Activated naive CD8-positive, alpha-beta T cell treated with anti-CD3 and anti-CD28 coated beads for 36 hours (primary cell): Measurements from ENCODE around the gene TMEM167A. TPM values are rescaled to one million over a fixed set of nuclear protein-coding genes. Genes with fewer than 3 reads are reported as not detected.
A peak's percentile ranks its signal among the peaks of the same experiment; 100 is the strongest.

Experiments used
- DNase-seq: peaks from one replicate; pipeline ENCODE4 v3.0.0; 2021
- H3K27ac Mint-ChIP-seq: one replicate; pipeline ENCODE4 v1.8.0; 2022; ENCODE audit warnings: mild to moderate bottlenecking, moderate library complexity, mixed read lengths
- H3K27me3 Mint-ChIP-seq: one replicate; pipeline ENCODE4 v1.8.0; 2022; ENCODE audit warnings: mild to moderate bottlenecking, mixed read lengths
- H3K36me3 Mint-ChIP-seq: one replicate; pipeline ENCODE4 v1.8.0; 2021; ENCODE audit warnings: mild to moderate bottlenecking, mixed read lengths
- H3K4me1 Mint-ChIP-seq: one replicate; pipeline ENCODE4 v1.8.0; 2021; ENCODE audit warnings: mixed read lengths
- H3K4me3 Mint-ChIP-seq: one replicate; pipeline ENCODE4 v1.8.0; 2022; ENCODE audit warnings: mild to moderate bottlenecking, moderate library complexity, mixed read lengths
- H3K9me3 Mint-ChIP-seq: one replicate; pipeline ENCODE4 v1.8.0; 2022; ENCODE audit warnings: mixed read lengths
- total RNA-seq, 2 experiments: library from RNA; stranded (reverse); gene quantifications; one replicate each; pipeline ENCODE4 v1.2.3, GENCODE V29; 2021

Gene TMEM167A
- total RNA-seq, 2 experiments from 2014 or later: 88.1 to 92.3 TPM

GRCh38 chr5:83066548-83067110 lies 10.6 kb downstream of the TMEM167A start:
- no peak for DNase-seq
- H3K36me3 Mint-ChIP-seq: peaks cover 16% of the 10 kb centered on the region
- H3K27ac Mint-ChIP-seq: no peak overlapping the region
- peaks cover 36% of the 10 kb centered on the region for H3K4me1 Mint-ChIP-seq
- H3K9me3 Mint-ChIP-seq: no peaks in the 10 kb centered on the region
- no peak overlapping the region for H3K4me3 Mint-ChIP-seq
- H3K27me3 Mint-ChIP-seq: no peaks in the 10 kb centered on the region

- Mint-ChIP-seq H3K27me3 (no peaks in the 10 kb centered on the region), H3K27ac (no peak overlapping the region), H3K4me3 (no peak overlapping the region), H3K36me3 (peaks cover 37% of the 10 kb centered on the region), H3K9me3 (no peaks in the 10 kb centered on the region), H3K4me1 (peaks cover 16% of the 10 kb centered on the region)
- no peak for DNase-seq
These were observed 17.9 kb downstream of the TMEM167A start for GRCh38 chr5:83059341-83059740.

GRCh38 chr5:83058726-83059125 lies 18.5 kb downstream of the TMEM167A start:
- H3K36me3 Mint-ChIP-seq: peaks cover 42% of the 10 kb centered on the region
- H3K4me3 Mint-ChIP-seq: no peak overlapping the region
- DNase-seq: no peak
- no peak overlapping the region for H3K27ac Mint-ChIP-seq
- H3K9me3 Mint-ChIP-seq: no peaks in the 10 kb centered on the region
- peaks cover 18% of the 10 kb centered on the region for H3K4me1 Mint-ChIP-seq
- no peaks in the 10 kb centered on the region for H3K27me3 Mint-ChIP-seq

DNA sequence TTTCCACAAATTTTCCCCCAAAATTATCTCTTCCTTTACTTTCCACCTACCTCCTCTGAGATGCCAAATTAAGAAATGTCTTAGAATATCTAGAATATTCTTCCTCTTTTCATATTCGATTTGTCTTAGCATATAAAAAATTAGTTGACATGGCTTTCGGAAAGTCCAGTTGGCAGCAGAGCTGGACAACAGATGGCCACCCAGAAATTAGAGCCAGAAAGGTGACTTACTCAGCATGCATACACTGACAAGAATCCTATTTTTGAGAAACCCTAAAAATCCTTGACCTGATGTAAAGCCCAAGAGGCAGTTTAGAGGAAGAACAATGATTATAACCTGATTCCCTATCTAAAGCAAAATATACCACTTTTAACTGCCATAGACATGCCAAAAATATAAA lies 22.0 kb downstream of the TMEM167A start:
- H3K36me3 Mint-ChIP-seq: peaks cover 45% of the 10 kb centered on the region
- H3K4me1 Mint-ChIP-seq: peaks cover 16% of the 10 kb centered on the region
- no peaks in the 10 kb centered on the region for H3K9me3 Mint-ChIP-seq
- H3K27me3 Mint-ChIP-seq: no peaks in the 10 kb centered on the region
- no peak overlapping the region for H3K27ac Mint-ChIP-seq
- no peak for DNase-seq
- H3K4me3 Mint-ChIP-seq: no peak overlapping the region

DNA sequence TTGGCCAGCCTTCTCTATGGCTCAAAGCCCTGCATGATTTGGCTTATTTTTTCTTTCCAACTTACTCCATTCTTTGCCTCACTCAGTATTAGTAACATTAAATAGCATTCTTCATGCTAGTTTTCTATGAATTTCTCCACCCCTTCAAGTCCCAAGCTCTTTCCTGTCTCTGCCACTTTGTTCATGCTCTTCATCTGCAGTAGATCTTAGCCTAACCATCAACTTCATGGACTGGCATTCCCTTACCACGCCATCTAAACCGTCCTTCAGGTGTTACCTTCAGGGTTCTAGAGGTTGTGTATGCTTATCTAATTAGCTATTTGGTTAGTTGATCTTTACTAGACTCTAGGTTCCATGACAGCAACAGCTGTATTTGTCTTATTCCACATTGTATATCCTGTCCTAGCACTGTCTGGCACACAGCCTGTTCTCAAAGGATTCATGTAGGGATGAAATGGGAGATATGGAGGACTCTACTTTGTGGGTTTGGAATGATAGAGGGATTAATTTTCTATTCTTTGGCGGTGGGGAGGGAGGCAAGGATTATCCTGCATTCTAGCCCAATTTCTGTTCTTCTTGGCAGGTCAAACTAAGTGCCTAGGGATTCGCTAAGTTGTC lies 26.4 kb downstream of the TMEM167A start:
- peaks cover 35% of the 10 kb centered on the region for H3K36me3 Mint-ChIP-seq
- H3K4me1 Mint-ChIP-seq: peaks cover 10% of the 10 kb centered on the region
- no peak overlapping the region for H3K27ac Mint-ChIP-seq
- H3K27me3 Mint-ChIP-seq: no peaks in the 10 kb centered on the region
- H3K9me3 Mint-ChIP-seq: no peaks in the 10 kb centered on the region
- no peak overlapping the region for H3K4me3 Mint-ChIP-seq
- no peak for DNase-seq

- Mint-ChIP-seq H3K9me3 (no peaks in the 10 kb centered on the region), H3K36me3 (peaks cover 25% of the 10 kb centered on the region), H3K27ac (no peak overlapping the region), H3K27me3 (no peaks in the 10 kb centered on the region), H3K4me3 (no peak overlapping the region), H3K4me1 (peaks cover 4% of the 10 kb centered on the region)
- no peak for DNase-seq
These were observed 27.8 kb downstream of the TMEM167A start for GRCh38 chr5:83049370-83049885.

DNA sequence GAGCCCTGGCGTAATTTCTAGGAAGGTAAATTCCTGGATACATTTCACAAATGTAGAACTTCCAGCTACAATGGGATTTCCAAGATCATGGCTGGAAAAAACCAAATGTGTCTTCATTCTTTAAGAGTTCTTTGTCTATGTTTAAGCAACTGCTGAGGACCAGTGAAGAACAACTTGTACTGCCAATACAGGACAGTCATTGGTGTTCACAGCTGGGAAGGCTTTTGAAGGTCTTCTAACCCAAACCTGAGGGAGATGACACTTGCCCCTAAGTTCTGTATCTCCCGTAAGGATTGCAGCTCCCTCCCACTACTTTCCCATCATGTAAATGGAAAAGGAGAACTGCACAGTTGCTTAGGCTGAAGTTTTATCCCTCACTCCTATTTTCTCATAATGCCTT lies 28.4 kb downstream of the TMEM167A start:
- Mint-ChIP-seq H3K36me3 (peaks cover 21% of the 10 kb centered on the region), H3K27me3 (no peaks in the 10 kb centered on the region), H3K27ac (no peak overlapping the region), H3K9me3 (no peaks in the 10 kb centered on the region), H3K4me1 (peaks cover 2% of the 10 kb centered on the region), H3K4me3 (no peak overlapping the region)
- DNase-seq: no peak

DNA sequence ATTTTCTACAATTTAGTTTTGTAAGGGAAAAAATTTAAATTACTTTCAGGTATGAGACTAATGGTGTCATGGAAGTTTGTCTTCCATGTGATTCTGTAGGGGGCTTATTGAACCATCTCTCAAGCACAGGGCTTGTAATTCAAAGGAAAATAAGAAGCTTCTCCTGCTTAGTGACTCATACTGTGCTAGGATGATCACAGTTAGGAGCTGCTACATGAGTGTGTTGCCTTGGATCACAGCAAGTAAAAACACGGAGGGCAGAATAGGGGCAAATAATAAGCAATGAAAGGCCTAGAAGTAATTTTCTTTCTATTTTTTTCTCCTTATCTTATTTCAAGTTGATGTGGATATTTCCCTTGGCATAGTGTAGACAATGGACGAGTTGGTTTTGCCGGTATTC lies 28.9 kb downstream of the TMEM167A start:
- no peaks in the 10 kb centered on the region for H3K9me3 Mint-ChIP-seq
- no peak overlapping the region for H3K4me3 Mint-ChIP-seq
- peaks cover 23% of the 10 kb centered on the region for H3K36me3 Mint-ChIP-seq
- DNase-seq: no peak
- no peaks in the 10 kb centered on the region for H3K27me3 Mint-ChIP-seq
- no peak overlapping the region for H3K27ac Mint-ChIP-seq
- peaks cover 1% of the 10 kb centered on the region for H3K4me1 Mint-ChIP-seq

DNA sequence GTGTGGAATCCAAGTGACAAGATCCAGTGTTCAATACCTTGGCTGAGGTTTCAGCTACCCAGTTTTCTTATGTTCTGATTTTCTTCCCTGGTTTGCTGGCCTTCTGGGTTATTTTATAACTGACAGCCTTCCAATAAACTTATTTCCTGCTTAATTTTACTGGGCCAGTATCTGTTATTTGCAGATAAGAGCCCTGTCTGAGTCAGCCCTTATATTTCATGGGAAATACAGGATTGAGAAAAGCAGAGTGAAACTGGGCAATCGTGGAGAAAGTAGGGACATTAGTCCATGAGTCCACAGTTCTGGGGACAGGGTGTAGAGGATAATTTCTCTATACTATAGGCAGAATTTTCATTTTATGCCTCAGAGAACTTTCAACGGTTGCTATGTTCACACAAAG lies 32.3 kb downstream of the TMEM167A start:
- no peaks in the 10 kb centered on the region for H3K27me3 Mint-ChIP-seq

GRCh38 chr5:83042507-83042906 lies 34.7 kb downstream of the TMEM167A start:
- Mint-ChIP-seq H3K27ac (no peak overlapping the region), H3K9me3 (no peaks in the 10 kb centered on the region), H3K4me3 (no peak overlapping the region), H3K27me3 (no peaks in the 10 kb centered on the region), H3K4me1 (peaks cover 7% of the 10 kb centered on the region), H3K36me3 (peaks cover 6% of the 10 kb centered on the region)
- no peak for DNase-seq

More for the DNA sequence above, 32.3 kb downstream of the TMEM167A start:
- H3K4me3 Mint-ChIP-seq: no peak overlapping the region
- no peaks in the 10 kb centered on the region for H3K9me3 Mint-ChIP-seq
- peaks cover 9% of the 10 kb centered on the region for H3K36me3 Mint-ChIP-seq
- no peaks in the 10 kb centered on the region for H3K4me1 Mint-ChIP-seq
- DNase-seq: no peak
- H3K27ac Mint-ChIP-seq: no peak overlapping the region

GRCh38 chr5:83038924-83039323 lies 38.3 kb downstream of the TMEM167A start:
- Mint-ChIP-seq H3K27ac (no peak overlapping the region), H3K36me3 (peaks cover 3% of the 10 kb centered on the region), H3K27me3 (no peaks in the 10 kb centered on the region), H3K4me1 (peaks cover 13% of the 10 kb centered on the region), H3K9me3 (no peaks in the 10 kb centered on the region), H3K4me3 (no peak overlapping the region)
- DNase-seq: no peak

DNA sequence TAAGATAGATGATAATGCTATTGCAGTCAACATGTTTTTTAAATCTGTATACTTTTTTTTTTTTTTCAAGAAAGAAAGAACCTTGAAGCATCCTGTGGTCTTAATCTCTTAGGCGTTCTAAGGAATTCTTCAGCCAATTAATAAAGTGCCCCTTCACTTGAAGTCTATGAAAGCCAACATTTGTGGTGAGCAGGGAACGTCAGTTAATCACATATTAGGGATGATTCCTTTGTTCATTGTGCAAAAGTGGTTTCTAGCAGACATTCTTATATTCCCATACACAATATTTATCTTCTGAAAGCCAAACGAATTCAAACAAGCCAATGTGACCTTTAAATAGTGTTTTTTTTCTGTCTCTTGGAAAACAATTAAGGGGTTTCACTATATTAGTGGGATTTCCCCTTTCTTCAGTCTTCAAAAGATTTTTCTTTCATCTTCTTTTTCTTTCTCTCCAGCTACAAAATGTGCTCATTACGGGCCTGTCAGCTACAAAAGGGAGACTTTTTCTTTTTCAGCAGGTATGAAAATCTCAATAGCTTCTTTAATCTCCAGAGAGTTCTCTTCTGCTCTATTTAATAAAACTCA lies 40.1 kb downstream of the TMEM167A start:
- no peaks in the 10 kb centered on the region for H3K9me3 Mint-ChIP-seq
- peak overlapping the region; percentile 54 for H3K4me3 Mint-ChIP-seq
- no peaks in the 10 kb centered on the region for H3K36me3 Mint-ChIP-seq
- H3K4me1 Mint-ChIP-seq: peaks cover 13% of the 10 kb centered on the region
- no peak for DNase-seq
- H3K27ac Mint-ChIP-seq: peak overlapping the region; percentile 86
- H3K27me3 Mint-ChIP-seq: no peaks in the 10 kb centered on the region

DNA sequence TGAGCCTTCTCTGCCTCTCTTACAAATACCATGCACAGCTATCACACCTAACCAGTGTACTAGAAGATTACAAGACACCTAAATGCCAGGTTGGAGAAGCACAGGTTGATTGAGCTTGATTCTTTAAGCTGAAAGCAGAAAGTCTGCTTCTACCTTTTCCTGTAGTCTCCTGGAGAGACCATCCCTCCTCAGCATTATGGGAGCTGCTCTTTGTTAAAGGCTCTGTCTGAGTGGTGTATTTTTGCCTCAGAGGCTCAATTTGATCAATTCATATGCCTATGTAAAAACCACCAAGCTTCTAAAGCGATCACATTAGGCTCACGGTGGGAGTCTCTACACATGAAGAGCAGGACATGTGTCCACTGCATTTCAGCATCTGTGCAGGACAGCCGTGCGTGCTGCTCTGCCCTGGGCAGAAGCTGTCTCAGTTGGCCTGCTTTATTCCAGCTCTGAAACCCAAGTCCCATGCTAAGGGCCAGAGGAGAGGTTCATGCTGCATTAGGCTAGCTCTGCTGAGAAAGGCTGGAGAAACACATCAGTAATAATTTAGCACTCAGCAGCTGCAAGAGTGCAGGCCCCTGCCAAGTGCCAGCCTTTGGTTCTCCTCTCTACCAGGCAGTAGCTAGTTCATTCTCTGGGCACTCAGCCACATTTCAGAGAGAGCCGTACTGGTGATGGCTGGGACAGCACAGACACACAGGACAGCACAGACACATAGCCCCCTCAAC lies 41.7 kb downstream of the TMEM167A start:
- H3K36me3 Mint-ChIP-seq: no peaks in the 10 kb centered on the region
- no peaks in the 10 kb centered on the region for H3K9me3 Mint-ChIP-seq
- H3K27me3 Mint-ChIP-seq: no peaks in the 10 kb centered on the region
- DNase-seq: no peak
- peaks cover 13% of the 10 kb centered on the region for H3K4me1 Mint-ChIP-seq
- H3K27ac Mint-ChIP-seq: no peak overlapping the region
- H3K4me3 Mint-ChIP-seq: no peak overlapping the region

GRCh38 chr5:83034528-83035207 lies 42.5 kb downstream of the TMEM167A start:
- Mint-ChIP-seq H3K4me1 (peaks cover 13% of the 10 kb centered on the region), H3K27me3 (no peaks in the 10 kb centered on the region), H3K4me3 (no peak overlapping the region), H3K9me3 (no peaks in the 10 kb centered on the region), H3K36me3 (no peaks in the 10 kb centered on the region), H3K27ac (no peak overlapping the region)
- no peak for DNase-seq

GRCh38 chr5:83034036-83034435 lies 43.2 kb downstream of the TMEM167A start:
- Mint-ChIP-seq H3K9me3 (no peaks in the 10 kb centered on the region), H3K27ac (no peak overlapping the region), H3K4me1 (peaks cover 13% of the 10 kb centered on the region), H3K36me3 (no peaks in the 10 kb centered on the region), H3K27me3 (no peaks in the 10 kb centered on the region), H3K4me3 (no peak overlapping the region)
- DNase-seq: no peak
